ENCODE measurements around the gene DDHD1. TPM values are rescaled to one million over a fixed set of nuclear protein-coding genes. Genes with fewer than 3 reads are reported as not detected.

The DDHD1 gene
- total and polyA plus RNA-seq, 2 experiments from 2014 or later = 11.2 to 28.9 TPM

- H4K20me1 ChIP-seq (replicated peaks; ENCODE audit: insufficient read depth) = no peaks in the 10 kb centered on the region
- no peaks in the 10 kb centered on the region for H3K36me3 ChIP-seq (ENCODE audit: insufficient read depth)
- Mint-ChIP-seq H3K27me3 (ENCODE audit: insufficient read depth, low read depth, poor library complexity) (no peaks in the 10 kb centered on the region), H3K9me3 (no peaks in the 10 kb centered on the region), H3K4me1 (no peaks in the 10 kb centered on the region), H3K36me3 (ENCODE audit: low read depth) (no peaks in the 10 kb centered on the region), H3K27ac (no peak overlapping the region), H3K4me3 (no peak overlapping the region)
- H3K4me1 ChIP-seq (ENCODE audit: insufficient read depth) = no peaks in the 10 kb centered on the region
- H3K27ac ChIP-seq (ENCODE audit: low read depth) = no peak overlapping the region
- H3K4me2 ChIP-seq = no peak overlapping the region
- no peaks in the 10 kb centered on the region for H3F3A ChIP-seq (replicated peaks; ENCODE audit: low read depth)
- H3K4me3 ChIP-seq = no peak overlapping the region
- no peaks in the 10 kb centered on the region for H3K27me3 ChIP-seq (ENCODE audit: insufficient read depth)
- no peaks in the 10 kb centered on the region for H3K79me2 ChIP-seq (replicated peaks; ENCODE audit: insufficient read depth)
- H3K9me2 ChIP-seq (ENCODE audit: insufficient read depth) = no peaks in the 10 kb centered on the region
- TF ChIP-seq EZH2 (IDR thresholded peaks at IDR 0.05; ENCODE audit: low read depth, unreplicated experiment) = no peak
- TF ChIP-seq CREB1 (CRISPR knock-in tag; IDR thresholded peaks at IDR 0.05; ENCODE audit: low read depth) = no peak
- TF ChIP-seq POLR2AphosphoS5 (IDR thresholded peaks at IDR 0.05; ENCODE audit: low read depth) = no peak
- TF ChIP-seq ZNF114 (CRISPR knock-in tag; IDR thresholded peaks at IDR 0.05) = no peak
- no peak for DNase-seq (ENCODE audit: low spot score)
- no peak for ATAC-seq
- no peak overlapping the region for H2AFZ ChIP-seq
These were observed 166.1 kb downstream of the DDHD1 start for GRCh38 chr14:52987042-52987441.

Small RNA genes lying within 50 kb of the gene (small RNA-seq; reads per million reads assigned to genes)
- not detected for gene AL352979.1 (ENCODE audit: low replicate concordance)

Other genes starting within 250 kb of the DDHD1 start
- gene FERMT2, start 202.3 kb downstream of the DDHD1 start, total RNA-seq (2014; rRNA removed; shearing (Covaris generic)) = 102 and 108 TPM in 2 replicates
- gene FERMT2, start 202.3 kb downstream of the DDHD1 start, polyA plus RNA-seq (2016; fragmentation: Nextera tagmentation; extraction: Ambion mirVana) = 148 and 152 TPM in 2 replicates

All from GM23338 (cell line).